ENCODE data around the gene SP6.

DNA sequence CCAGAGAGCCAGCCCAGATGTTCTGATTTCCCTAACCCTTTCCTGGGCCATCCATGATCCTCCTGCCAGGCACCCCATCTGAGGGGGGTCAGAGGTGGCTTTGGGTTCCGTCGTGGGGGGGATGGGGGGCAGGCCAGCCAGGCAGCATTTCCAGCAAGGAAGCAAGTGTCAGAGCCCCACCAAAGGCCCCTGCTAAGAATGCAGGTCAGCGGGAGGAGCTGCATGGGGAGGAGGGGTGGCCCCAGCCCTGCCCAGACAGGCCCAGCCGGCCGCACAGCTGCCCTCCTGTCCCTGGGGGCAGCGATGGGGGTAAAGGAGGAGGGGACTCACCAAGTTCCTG is 7.6 kb downstream of the SP6 start:
- TF ChIP-seq TAF1 (IDR thresholded peaks at IDR 0.05; ENCODE audit: low read depth) (no peak), YY1 (IDR thresholded peaks at IDR 0.05; ENCODE audit: low read depth) (no peak), REST (IDR thresholded peaks at IDR 0.05; ENCODE audit: low read depth) (no peak), EP300 (IDR thresholded peaks at IDR 0.05; ENCODE audit: borderline replicate concordance) (no peak), NFIC (IDR thresholded peaks at IDR 0.05) (no peak), CEBPB (IDR thresholded peaks at IDR 0.05) (no peak)
